ENCODE data around the gene RFX1.
"Not testable (repeated sequence)": the region's sequence is repeated elsewhere in the genome, so short reads cannot be mapped to it uniquely, and the experiment has no call there.

Gene RFX1

GRCh38 chr19:13974073-13974472 is 32.0 kb downstream of the RFX1 start:
- no peak for DNase-seq (ENCODE audit: low read depth)
- TF ChIP-seq CTCF (IDR thresholded peaks at IDR 0.05; ENCODE audit: control insufficient read depth, insufficient read depth, low read depth, low read length, missing control alignments), result no peak
- no peak overlapping the region for H3K4me3 ChIP-seq (ENCODE audit: control insufficient read depth, low read depth, low read length)

GRCh38 chr19:13973479-13973878 is 32.6 kb downstream of the RFX1 start:
- DNase-seq (ENCODE audit: low read depth); H3K4me3 ChIP-seq (ENCODE audit: control insufficient read depth, low read depth, low read length): not testable (repeated sequence)

GRCh38 chr19:13972368-13973155 is 33.6 kb downstream of the RFX1 start:
- no peak for TF ChIP-seq CTCF (IDR thresholded peaks at IDR 0.05; ENCODE audit: control insufficient read depth, insufficient read depth, low read depth, low read length, missing control alignments)
- DNase-seq (ENCODE audit: low read depth), result no peak
- H3K4me3 ChIP-seq (ENCODE audit: control insufficient read depth, low read depth, low read length), result no peak overlapping the region

- not testable (repeated sequence) for H3K4me3 ChIP-seq (ENCODE audit: control insufficient read depth, low read depth, low read length); DNase-seq (ENCODE audit: low read depth)
Measured at GRCh38 chr19:13971868-13972267, 34.3 kb downstream of the RFX1 start.

GRCh38 chr19:13969897-13970296 is 36.2 kb downstream of the RFX1 start:
- no peak for TF ChIP-seq CTCF (IDR thresholded peaks at IDR 0.05; ENCODE audit: control insufficient read depth, insufficient read depth, low read depth, low read length, missing control alignments)
- no peak overlapping the region for H3K4me3 ChIP-seq (ENCODE audit: control insufficient read depth, low read depth, low read length)
- no peak for DNase-seq (ENCODE audit: low read depth)

- TF ChIP-seq CTCF (IDR thresholded peaks at IDR 0.05; ENCODE audit: control insufficient read depth, insufficient read depth, low read depth, low read length, missing control alignments), result no peak
- no peak for DNase-seq (ENCODE audit: low read depth)
- H3K4me3 ChIP-seq (ENCODE audit: control insufficient read depth, low read depth, low read length), result no peak overlapping the region
Measured at GRCh38 chr19:13968999-13969398, 37.1 kb downstream of the RFX1 start.

- H3K4me3 ChIP-seq (ENCODE audit: control insufficient read depth, low read depth, low read length), result no peak overlapping the region
- DNase-seq (ENCODE audit: low read depth), result no peak
- TF ChIP-seq CTCF (IDR thresholded peaks at IDR 0.05; ENCODE audit: control insufficient read depth, insufficient read depth, low read depth, low read length, missing control alignments), result no peak
Measured at GRCh38 chr19:13968383-13968935, 37.7 kb downstream of the RFX1 start.

- DNase-seq (ENCODE audit: low read depth), result not testable (repeated sequence)
Measured at GRCh38 chr19:13967206-13967605, 38.9 kb downstream of the RFX1 start.

More at GRCh38 chr19:13967206-13967605, 38.9 kb downstream of the RFX1 start:
- not testable (repeated sequence) for H3K4me3 ChIP-seq (ENCODE audit: control insufficient read depth, low read depth, low read length)

All from AG09309 (cell line).